DND-41 (cell line): ENCODE measurements around the gene COX6A2.

ENCODE experiments used
- ATAC-seq: fragments of 200-7000 bp; cut with Tn5 transposase; 3 replicates; pipeline ENCODE4 v1.9.1; 2021; ENCODE audit warnings: low read depth; ENCODE audit not compliant: insufficient read depth
- DNase-seq: peaks from one replicate; pipeline ENCODE4 v3.0.0-alpha.2; 2020
- H2AFZ ChIP-seq: 2 replicates; pipeline ENCODE4 v1.6.0; 2012; ENCODE audit warnings: low read depth, low read length
- H3K27ac ChIP-seq: 2 replicates; pipeline ENCODE4 v1.5.1; 2012; ENCODE audit warnings: low read length, inconsistent platforms
- H3K27me3 ChIP-seq: fragments of 200-600 bp; sonication (generic); 2 replicates; pipeline ENCODE4 v1.6.0; 2012; ENCODE audit warnings: low read length, mild to moderate bottlenecking, inconsistent platforms; ENCODE audit not compliant: insufficient read depth, poor library complexity
- H3K36me3 ChIP-seq: 2 replicates; pipeline ENCODE4 v1.5.1; 2012; ENCODE audit warnings: low read length, inconsistent platforms; ENCODE audit not compliant: insufficient read depth
- H3K4me1 ChIP-seq: 2 replicates; pipeline ENCODE4 v1.5.1; 2012; ENCODE audit warnings: mild to moderate bottlenecking, low read length; ENCODE audit not compliant: insufficient read depth
- H3K4me2 ChIP-seq: 2 replicates; pipeline ENCODE4 v1.6.0; 2012; ENCODE audit warnings: mild to moderate bottlenecking, moderate library complexity, low read length, inconsistent platforms; ENCODE audit not compliant: insufficient read depth
- H3K4me3 ChIP-seq, 2 experiments: fragments of 200-600 bp in 1 of 2; shearing (Covaris generic) in 1 of 2; 2 replicates each; pipeline ENCODE4 v1.5.1; 2012 to 2016; ENCODE audit warnings: inconsistent platforms in 2 of 2, low read length in 2 of 2, mild to moderate bottlenecking in 2 of 2, low read depth in 1 of 2, moderate library complexity in 1 of 2
- H3K79me2 ChIP-seq: 2 replicates; pipeline ENCODE4 v1.6.0; 2012; ENCODE audit warnings: low read length, inconsistent platforms; ENCODE audit not compliant: insufficient read depth
- H3K9ac ChIP-seq: 2 replicates; pipeline ENCODE4 v1.6.0; 2012; ENCODE audit warnings: low read depth, mild to moderate bottlenecking, inconsistent platforms, low read length, moderate library complexity
- H3K9me3 ChIP-seq: 2 replicates; pipeline ENCODE4 v1.5.1; 2012; ENCODE audit warnings: low read length, moderate library complexity, mild to moderate bottlenecking, inconsistent platforms; ENCODE audit not compliant: insufficient read depth, severe bottlenecking
- H4K20me1 ChIP-seq: 2 replicates; pipeline ENCODE4 v1.6.0; 2012; ENCODE audit warnings: low read length; ENCODE audit not compliant: insufficient read depth
- CTCF ChIP-seq: IDR thresholded peaks from 2 replicates; pipeline ENCODE4 v1.5.1; 2012; ENCODE audit warnings: borderline replicate concordance, low read length, moderate library complexity, mild to moderate bottlenecking; ENCODE audit not compliant: poor library complexity, severe bottlenecking; ENCODE audit errors: extremely low read depth
- EZH2 ChIP-seq: IDR thresholded peaks from 3 replicates; pipeline ENCODE4 v1.6.1; 2012; ENCODE audit warnings: borderline replicate concordance, low read depth, mild to moderate bottlenecking, moderate library complexity, low read length, inconsistent platforms; ENCODE audit not compliant: severe bottlenecking

COX6A2 gene

GRCh38 chr16:31388535-31388934 is 39.6 kb downstream of the COX6A2 start:
- TF ChIP-seq CTCF (no peak), EZH2 (no peak)
- DNase-seq (no peak), ATAC-seq (no peak)
- Histone ChIP-seq H3K9ac (no peak overlapping the region), H3K79me2 (no peaks in the 10 kb centered on the region), H3K4me2 (no peak overlapping the region), H2AFZ (no peak overlapping the region), H3K27me3 (no peaks in the 10 kb centered on the region), H3K9me3 (no peaks in the 10 kb centered on the region), H3K36me3 (no peaks in the 10 kb centered on the region), H4K20me1 (no peaks in the 10 kb centered on the region), H3K4me1 (no peaks in the 10 kb centered on the region), H3K4me3 (no peak overlapping the region), H3K27ac (no peak overlapping the region)

GRCh38 chr16:31386157-31386984 is 41.8 kb downstream of the COX6A2 start:
- Histone ChIP-seq H3K9me3 (no peaks in the 10 kb centered on the region), H3K4me3 (no peak overlapping the region), H3K27ac (no peak overlapping the region), H3K9ac (no peak overlapping the region), H3K36me3 (no peaks in the 10 kb centered on the region), H3K4me2 (no peak overlapping the region), H3K27me3 (no peaks in the 10 kb centered on the region), H3K4me1 (no peaks in the 10 kb centered on the region), H2AFZ (no peak overlapping the region), H4K20me1 (no peaks in the 10 kb centered on the region), H3K79me2 (no peaks in the 10 kb centered on the region)
- DNase-seq (no peak), ATAC-seq (no peak)
- TF ChIP-seq EZH2 (no peak), CTCF (no peak)

GRCh38 chr16:31385680-31386079 is 42.5 kb downstream of the COX6A2 start:
- TF ChIP-seq CTCF (no peak), EZH2 (no peak)
- Histone ChIP-seq H3K4me3 (no peak overlapping the region), H3K27ac (no peak overlapping the region), H4K20me1 (no peaks in the 10 kb centered on the region), H3K36me3 (no peaks in the 10 kb centered on the region), H3K4me2 (no peak overlapping the region), H3K9ac (no peak overlapping the region), H3K79me2 (no peaks in the 10 kb centered on the region), H3K27me3 (no peaks in the 10 kb centered on the region), H3K9me3 (no peaks in the 10 kb centered on the region), H3K4me1 (no peaks in the 10 kb centered on the region), H2AFZ (no peak overlapping the region)
- DNase-seq (no peak), ATAC-seq (no peak)
